H1 (cell line): ENCODE results near the gene VDR. TPM values are rescaled to one million over a fixed set of nuclear protein-coding genes. Genes with fewer than 3 reads are reported as not detected.

Experiments
- CTCF ChIA-PET: fragments of 300-600 bp; sonication (Branson Sonifier 250); formaldehyde crosslinking; loops from one replicate; lab custom pipeline; 2021; ENCODE audit not compliant: partially characterized antibody; lab: Charles Lee
- POLR2A ChIA-PET: fragments of 300-600 bp; sonication (Branson Sonifier 250); formaldehyde crosslinking; loops from one replicate; lab custom pipeline; 2021; ENCODE audit warnings: inconsistent platforms; ENCODE audit not compliant: partially characterized antibody; lab: Charles Lee
- DNase-seq, 2 experiments: peaks; one replicate each; pipeline versions ENCODE4 v3.0.0 to v3.0.0-alpha.2; 2010 to 2022; ENCODE audit warnings: low spot score in 2 of 2, low read depth in 1 of 2, mixed read lengths in 1 of 2
- FAIRE-seq: peaks from 2 replicates; lab custom pipeline; 2011; peaks lifted over from hg19 to GRCh38; lab: Jason Lieb, UNC
- H2AFZ ChIP-seq: 2 replicates; pipeline ENCODE4 v1.8.1; 2012; ENCODE audit warnings: low read length, inconsistent platforms
- H2AK5ac ChIP-seq: 2 replicates; pipeline ENCODE4 v1.6.1; 2013; ENCODE audit warnings: low read depth, low read length
- H2BK120ac ChIP-seq: replicated peaks from 2 replicates; pipeline ENCODE3; 2013; ENCODE audit warnings: low read depth, low read length, inconsistent platforms
- H2BK12ac ChIP-seq: 2 replicates; pipeline ENCODE4 v1.6.1; 2013; ENCODE audit warnings: low read depth, low read length
- H2BK15ac ChIP-seq: 2 replicates; pipeline ENCODE4 v1.6.1; 2013; ENCODE audit warnings: low read length
- H2BK20ac ChIP-seq: 2 replicates; pipeline ENCODE4 v1.6.1; 2013; ENCODE audit warnings: low read length
- H2BK5ac ChIP-seq: 2 replicates; pipeline ENCODE4 v1.6.1; 2013; ENCODE audit warnings: low read depth, low read length
- H3K14ac ChIP-seq: 2 replicates; pipeline ENCODE4 v1.6.1; 2013; ENCODE audit warnings: inconsistent platforms; ENCODE audit not compliant: insufficient read length
- H3K18ac ChIP-seq: 2 replicates; pipeline ENCODE4 v1.6.1; 2013; ENCODE audit warnings: low read length; ENCODE audit errors: extremely low read depth
- H3K23ac ChIP-seq: 2 replicates; pipeline ENCODE4 v1.6.1; 2013; ENCODE audit warnings: inconsistent platforms; ENCODE audit not compliant: insufficient read length
- H3K23me2 ChIP-seq: 2 replicates; pipeline ENCODE4 v1.6.1; 2013; ENCODE audit warnings: low read depth, low read length
- H3K27ac ChIP-seq: 2 replicates; pipeline ENCODE4 v1.6.1; 2011; ENCODE audit warnings: low read depth, low read length, inconsistent platforms
- H3K27me3 ChIP-seq, 4 experiments: replicated peaks in 1 of 4; 1 replicate in 1 of 4; 2 replicates in 3 of 4; pipeline versions ENCODE4 v1.6.1 to v1.8.1; 2011 to 2013; ENCODE audit warnings: low read length in 3 of 4, mild to moderate bottlenecking in 3 of 4, inconsistent platforms in 2 of 4, mixed read lengths in 2 of 4, moderate library complexity in 1 of 4; ENCODE audit not compliant: control insufficient read depth in 3 of 4, insufficient read depth in 3 of 4; ENCODE audit errors: extremely low read depth in 1 of 4
- H3K36me3 ChIP-seq, 4 experiments: 2 replicates each; pipeline versions ENCODE4 v1.6.1 to v1.8.1; 2011 to 2013; ENCODE audit warnings: mild to moderate bottlenecking in 4 of 4, low read length in 3 of 4, moderate library complexity in 2 of 4, control low read depth in 1 of 4, inconsistent platforms in 1 of 4; ENCODE audit not compliant: insufficient read depth in 4 of 4, control insufficient read depth in 2 of 4
- H3K4ac ChIP-seq: replicated peaks from 2 replicates; pipeline ENCODE3; 2013; ENCODE audit warnings: low read length, low read depth, mixed read lengths, inconsistent platforms; ENCODE audit not compliant: insufficient read length
- H3K4me1 ChIP-seq, 4 experiments: replicated peaks in 1 of 4; 1 replicate in 1 of 4; 2 replicates in 3 of 4; pipeline versions ENCODE4 v1.6.1 to v1.8.1; 2011 to 2013; ENCODE audit warnings: low read length in 3 of 4, inconsistent platforms in 2 of 4, mixed read lengths in 1 of 4; ENCODE audit not compliant: insufficient read depth in 4 of 4, control insufficient read depth in 3 of 4
- H3K4me2 ChIP-seq, 2 experiments: 2 replicates each; pipeline versions ENCODE4 v1.6.1 to v1.8.1; 2011 to 2013; ENCODE audit warnings: low read depth in 2 of 2, low read length in 2 of 2, control low read depth in 1 of 2, inconsistent platforms in 1 of 2, mild to moderate bottlenecking in 1 of 2; ENCODE audit not compliant: insufficient read depth in 1 of 2
- H3K4me3 ChIP-seq, 4 experiments: fragments of 200-600, 300-600 bp in 1 of 4; sonication (generic), shearing (Covaris generic), sonication (Bioruptor Twin) in 1 of 4; 2 replicates each; pipeline versions ENCODE4 v1.5.1 to v1.8.1; 2011 to 2016; ENCODE audit warnings: low read length in 4 of 4, low read depth in 3 of 4, control low read depth in 2 of 4, inconsistent platforms in 2 of 4, mild to moderate bottlenecking in 2 of 4, mixed read lengths in 1 of 4, moderate library complexity in 1 of 4; ENCODE audit not compliant: insufficient read depth in 2 of 4; ENCODE audit errors: extremely low read depth in 1 of 4
- H3K56ac ChIP-seq: replicated peaks from 2 replicates; pipeline ENCODE3; 2013; ENCODE audit warnings: low read depth, mild to moderate bottlenecking, mixed read lengths, low read length, inconsistent platforms; ENCODE audit not compliant: insufficient read length
- H3K79me1 ChIP-seq: 2 replicates; pipeline ENCODE4 v1.6.1; 2013; ENCODE audit warnings: low read depth, low read length, control low read depth
- H3K79me2 ChIP-seq, 2 experiments: 2 replicates each; pipeline versions ENCODE4 v1.6.1 to v1.8.1; 2012 to 2013; ENCODE audit warnings: low read length in 2 of 2, mild to moderate bottlenecking in 2 of 2, inconsistent platforms in 1 of 2; ENCODE audit not compliant: insufficient read depth in 2 of 2, control insufficient read depth in 1 of 2
- H3K9ac ChIP-seq, 4 experiments: replicated peaks in 1 of 4; 1 replicate in 1 of 4; 2 replicates in 3 of 4; pipeline versions ENCODE4 v1.6.1 to v1.8.1; 2011 to 2013; ENCODE audit warnings: low read depth in 3 of 4, low read length in 3 of 4, control low read depth in 2 of 4, mild to moderate bottlenecking in 2 of 4, moderate library complexity in 2 of 4, inconsistent platforms in 1 of 4; ENCODE audit errors: extremely low read depth in 1 of 4
- H3K9me3 ChIP-seq, 2 experiments: 2 replicates each; pipeline versions ENCODE4 v1.6.1 to v1.8.1; 2012 to 2013; ENCODE audit warnings: mild to moderate bottlenecking in 2 of 2, moderate library complexity in 2 of 2, control low read depth in 1 of 2, inconsistent platforms in 1 of 2, low read depth in 1 of 2, low read length in 1 of 2, mixed read lengths in 1 of 2; ENCODE audit not compliant: insufficient read depth in 2 of 2
- H4K20me1 ChIP-seq, 2 experiments: replicated peaks in 1 of 2; 2 replicates each; pipeline versions ENCODE3 to v1.8.1; 2011 to 2013; ENCODE audit warnings: inconsistent platforms in 2 of 2, low read length in 2 of 2, mild to moderate bottlenecking in 1 of 2; ENCODE audit not compliant: insufficient read depth in 2 of 2, control insufficient read depth in 1 of 2
- H4K5ac ChIP-seq: 2 replicates; pipeline ENCODE4 v1.6.1; 2013; ENCODE audit warnings: low read length, low read depth, mixed read lengths, inconsistent platforms; ENCODE audit not compliant: insufficient read length
- H4K8ac ChIP-seq: 2 replicates; pipeline ENCODE4 v1.8.0; 2013; ENCODE audit warnings: mild to moderate bottlenecking, moderate library complexity, low read length, inconsistent platforms; ENCODE audit not compliant: insufficient read depth; ENCODE audit errors: extremely low read depth
- H4K91ac ChIP-seq: replicated peaks from 2 replicates; pipeline ENCODE3; 2013; ENCODE audit warnings: low read length, mixed read lengths, inconsistent platforms; ENCODE audit not compliant: insufficient read length
- CBX5 ChIP-seq: fragments of 300-800, 300-1000 bp; sonication (generic); IDR thresholded peaks from 2 replicates; pipeline ENCODE4 v1.7.1; 2016; ENCODE audit warnings: antibody characterized with exemption, low read length, low read depth
- CTCF ChIP-seq, 3 experiments: IDR thresholded peaks; 1 replicate in 2 of 3; 2 replicates in 1 of 3; pipeline versions ENCODE4 v1.5.1 to v1.6.1; 2011; ENCODE audit warnings: low read length in 3 of 3, mild to moderate bottlenecking in 3 of 3, inconsistent platforms in 2 of 3, low read depth in 1 of 3, moderate library complexity in 1 of 3; ENCODE audit not compliant: insufficient read depth in 1 of 3; ENCODE audit errors: control extremely low read depth in 1 of 3
- GABPA ChIP-seq: IDR thresholded peaks from 2 replicates; pipeline ENCODE4 v1.6.1; 2011; ENCODE audit warnings: mild to moderate bottlenecking, low read length, moderate library complexity, borderline replicate concordance; ENCODE audit not compliant: insufficient read depth
- KDM4A ChIP-seq: IDR thresholded peaks from one replicate; pipeline ENCODE4 v1.7.1; 2012; ENCODE audit warnings: low read depth, mild to moderate bottlenecking, moderate library complexity, low read length, inconsistent platforms; ENCODE audit not compliant: severe bottlenecking
- KDM5A ChIP-seq: fragments of 200-600 bp; IDR thresholded peaks from 2 replicates; pipeline ENCODE4 v1.7.1; 2012; ENCODE audit warnings: mild to moderate bottlenecking, low read length, inconsistent platforms, mixed read lengths
- MAFK ChIP-seq: IDR thresholded peaks from 2 replicates; pipeline ENCODE4 v1.6.1; 2012; ENCODE audit warnings: low read depth, mild to moderate bottlenecking, improper control_type of control experiment, low read length
- POLR2A ChIP-seq, 2 experiments: IDR thresholded peaks; 1 replicate in 1 of 2; 2 replicates in 1 of 2; pipeline ENCODE4 v1.6.1; 2011; ENCODE audit warnings: low read depth in 2 of 2, low read length in 2 of 2, mild to moderate bottlenecking in 2 of 2; ENCODE audit errors: control extremely low read depth in 1 of 2
- RNF2 ChIP-seq: fragments of 200-900, 300-1000 bp; sonication (generic); IDR thresholded peaks from 2 replicates; pipeline ENCODE4 v1.7.1; 2016; ENCODE audit warnings: borderline replicate concordance, low read depth, mild to moderate bottlenecking, antibody characterized with exemption, low read length; ENCODE audit not compliant: poor library complexity, severe bottlenecking; ENCODE audit errors: missing control alignments
- SIRT6 ChIP-seq: IDR thresholded peaks from one replicate; pipeline ENCODE4 v1.7.1; 2012; ENCODE audit warnings: low read length, inconsistent platforms
- USF2 ChIP-seq: IDR thresholded peaks from 2 replicates; pipeline ENCODE4 v1.6.1; 2011; ENCODE audit warnings: low read length, improper control_type of control experiment
- WGBS, 2 experiments: shearing (Covaris generic) in 1 of 2; methylation state at CpG; one replicate each; pipeline versions ENCODE4 v1.1.6 to v1.1.7; 2013 to 2015; ENCODE audit warnings: low lambda C conversion rate in 2 of 2, mixed read lengths in 2 of 2, inconsistent platforms in 1 of 2, low coverage in 1 of 2, missing lambda C conversion rate in 1 of 2; ENCODE audit not compliant: insufficient replicate concordance in 2 of 2, insufficient coverage in 1 of 2, insufficient read length in 1 of 2; ENCODE audit errors: extremely low coverage in 1 of 2, missing lambda C conversion rate in 1 of 2; 5-methylcytosine and 5-hydroxymethylcytosine counted together
- polyA plus RNA-seq, 7 experiments: library from polyadenylated mRNA; depleted of rRNA in 3 of 7; stranded (reverse) in 5 of 7; unstranded in 2 of 7; fragments of >200 nt in 5 of 7; fragments of 200-250 nt in 2 of 7; gene quantifications; 1 replicate in 5 of 7; 2 replicates in 1 of 7; 4 replicates in 1 of 7; pipeline versions ENCODE4 v1.2.1 to v1.2.3, GENCODE V29; 2011 to 2013; ENCODE audit warnings: missing spikeins in 2 of 7, mixed read lengths in 2 of 7
- total RNA-seq: library from RNA; stranded (reverse); fragmentation: NEBNext Ultra II Directional; extraction: Animal tissue kit (Norgen Biotek cat#: 25700); gene quantifications from 2 replicates; pipeline ENCODE4 v1.2.1, GENCODE V29; 2021

VDR gene
- total and polyA plus RNA-seq, 2 of the 8 experiments (the other 6 are each of a cell fraction or from before 2014, with no cell fraction given), result 0.44 to 0.65 TPM

GRCh38 chr12:47927346-47927745, 22.6 kb upstream of the VDR start:
- Histone ChIP-seq H2BK5ac (no peak overlapping the region), H3K36me3 (no peaks in the 10 kb centered on the region), H2BK20ac (no peak overlapping the region), H3K4me2 (no peak overlapping the region), H3K14ac (no peak overlapping the region), H3K4me3 (no peak overlapping the region), H2BK15ac (no peak overlapping the region), H3K23ac (no peak overlapping the region), H3K4ac (no peak overlapping the region), H4K8ac (no peak overlapping the region), H3K56ac (no peak overlapping the region), H2BK12ac (no peak overlapping the region), H3K23me2 (no peaks in the 10 kb centered on the region), H3K9me3 (no peaks in the 10 kb centered on the region), H4K91ac (no peak overlapping the region), H4K20me1 (no peaks in the 10 kb centered on the region), H3K27ac (no peak overlapping the region), H3K79me1 (no peaks in the 10 kb centered on the region), H3K4me1 (no peaks in the 10 kb centered on the region), H2BK120ac (no peak overlapping the region), H3K27me3 (peaks cover 2 to 7% (median 3%) of the 10 kb centered on the region in 4 experiments; a peak in 2 of 7 replicates), H3K79me2 (no peaks in the 10 kb centered on the region), H4K5ac (no peak overlapping the region), H2AK5ac (no peak overlapping the region), H3K18ac (no peak overlapping the region), H3K9ac (no peak overlapping the region), H2AFZ (no peak overlapping the region)
- DNase-seq, result no peak
- no peak for FAIRE-seq
- 77% methylated on average over 3 of the region's 3 CpGs; no CpG with 5 or more reads in 1 of the 2 experiments for WGBS, 2 experiments
- POLR2A ChIA-PET, result interaction anchor here (0.8 to 1.8 kb wide), 2 partner anchors 22 to 256 kb away, joined by 3 to 4 read pairs; partner anchors contain the start of genes CCDC184 and VDR
- CTCF ChIA-PET, result interaction anchor here (1.0 to 3.7 kb wide), 5 partner anchors 13 to 57 kb away, joined by 3 to 20 read pairs (median 4); no protein-coding TSS in a partner anchor
- TF ChIP-seq MAFK (no peak), USF2 (no peak), RNF2 (no peak), KDM5A (no peak), POLR2A (IDR thresholded peaks at IDR 0.05; ENCODE audit: control extremely low read depth in 1 of 2, low read depth in 2 of 2, low read length in 2 of 2) (no peak), CTCF (IDR thresholded peaks at IDR 0.05; ENCODE audit: control extremely low read depth in 1 of 3, insufficient read depth in 1 of 3, low read depth in 1 of 3, low read length in 3 of 3) (no peak), CBX5 (no peak), GABPA (no peak), SIRT6 (no peak), KDM4A (no peak)
